Measurements from ENCODE around the gene RNF223. TPM values are rescaled to one million over a fixed set of nuclear protein-coding genes. Genes with fewer than 3 reads are reported as not detected.

Gene RNF223
- total RNA-seq, 1 donor from 2014 or later, result not detected

GRCh38 chr1:1085911-1086841 is 12.1 kb upstream of the RNF223 start:
- H3K36me3 ChIP-seq, result no peaks in the 10 kb centered on the region
- H3K27me3 ChIP-seq (ENCODE audit: low read depth), result no peaks in the 10 kb centered on the region
- H3K4me3 ChIP-seq, result no peak overlapping the region
- TF ChIP-seq CTCF (IDR thresholded peaks at IDR 0.05; ENCODE audit: borderline replicate concordance), result no peak
- no peak for DNase-seq
- no peak overlapping the region for H3K27ac ChIP-seq (replicated peaks)
- no peaks in the 10 kb centered on the region for H3K9me3 ChIP-seq (replicated peaks)
- intact Hi-C loops (cut with micrococcal nuclease), result no loop called here
- H3K4me1 ChIP-seq, result no peaks in the 10 kb centered on the region

- Histone ChIP-seq H3K27me3 (ENCODE audit: low read depth) (no peaks in the 10 kb centered on the region), H3K36me3 (no peaks in the 10 kb centered on the region), H3K4me1 (peaks cover 1% of the 10 kb centered on the region), H3K9me3 (replicated peaks) (no peaks in the 10 kb centered on the region), H3K4me3 (no peak overlapping the region), H3K27ac (replicated peaks) (no peak overlapping the region)
- no peak for TF ChIP-seq CTCF (IDR thresholded peaks at IDR 0.05; ENCODE audit: borderline replicate concordance)
- no peak for DNase-seq
- intact Hi-C loops (cut with micrococcal nuclease), result no loop called here
Measured at GRCh38 chr1:1085171-1085841, 11.2 kb upstream of the RNF223 start.

GRCh38 chr1:1084372-1085170 is 10.5 kb upstream of the RNF223 start:
- Histone ChIP-seq H3K27me3 (ENCODE audit: low read depth) (peaks cover 6% of the 10 kb centered on the region), H3K36me3 (no peaks in the 10 kb centered on the region), H3K4me3 (no peak overlapping the region), H3K9me3 (replicated peaks) (no peaks in the 10 kb centered on the region), H3K27ac (replicated peaks) (no peak overlapping the region), H3K4me1 (peaks cover 9% of the 10 kb centered on the region)
- no peak for TF ChIP-seq CTCF (IDR thresholded peaks at IDR 0.05; ENCODE audit: borderline replicate concordance)
- intact Hi-C loops (cut with micrococcal nuclease), result no loop called here
- peak; percentile 9 for DNase-seq

- Histone ChIP-seq H3K4me1 (peaks cover 12% of the 10 kb centered on the region), H3K4me3 (no peak overlapping the region), H3K27ac (replicated peaks) (no peak overlapping the region), H3K9me3 (replicated peaks) (no peaks in the 10 kb centered on the region), H3K36me3 (no peaks in the 10 kb centered on the region), H3K27me3 (ENCODE audit: low read depth) (peaks cover 9% of the 10 kb centered on the region)
- DNase-seq, result peak; percentile 12
- intact Hi-C loops (cut with micrococcal nuclease), result no loop called here
- TF ChIP-seq CTCF (IDR thresholded peaks at IDR 0.05; ENCODE audit: borderline replicate concordance), result no peak
Measured at GRCh38 chr1:1083416-1084371, 9.6 kb upstream of the RNF223 start.
